HepG2 (cell line): ENCODE data around the gene ARHGEF16. TPM values are rescaled to one million over a fixed set of nuclear protein-coding genes. Genes with fewer than 3 reads are reported as not detected.

Experiments
- ARNTL ChIP-seq: sonication (generic); formaldehyde crosslinking; IDR thresholded peaks from 2 replicates; pipeline ENCODE4 v1.4.0; 2020; ENCODE audit warnings: mild to moderate bottlenecking, missing genetic modification reagents
- CCAR2 ChIP-seq: fragments of 200-400 bp; formaldehyde crosslinking; optimal IDR thresholded peaks from 2 replicates; pipeline ENCODE3; 2018; ENCODE audit warnings: low read depth, mild to moderate bottlenecking, low read length, moderate library complexity
- GMEB1 ChIP-seq: sonication (generic); formaldehyde crosslinking; IDR thresholded peaks from 2 replicates; pipeline ENCODE4 v1.5.1; 2020; ENCODE audit warnings: missing genetic modification reagents, mild to moderate bottlenecking, borderline replicate concordance
- GPBP1L1 ChIP-seq: sonication (generic); formaldehyde crosslinking; IDR thresholded peaks from 2 replicates; pipeline ENCODE4 v1.5.0; 2020; ENCODE audit warnings: mild to moderate bottlenecking, missing genetic modification reagents
- HIC2 ChIP-seq: sonication (generic); formaldehyde crosslinking; IDR thresholded peaks from 2 replicates; pipeline ENCODE4 v1.9.0; 2022; ENCODE audit warnings: low read depth, missing genetic modification reagents
- HNRNPH1 ChIP-seq: fragments of 200-400 bp; formaldehyde crosslinking; optimal IDR thresholded peaks from 2 replicates; pipeline ENCODE3; 2017; ENCODE audit warnings: mild to moderate bottlenecking, low read depth, low read length
- HOXA5 ChIP-seq: sonication (generic); formaldehyde crosslinking; IDR thresholded peaks from 2 replicates; pipeline ENCODE4 v1.4.0; 2020; ENCODE audit warnings: missing genetic modification reagents
- KAT8 ChIP-seq: IDR thresholded peaks from 2 replicates; pipeline ENCODE4 v1.6.1; 2016; ENCODE audit warnings: missing genetic modification reagents, missing compliant biosample characterization
- KLF12 ChIP-seq: sonication (generic); formaldehyde crosslinking; IDR thresholded peaks from 2 replicates; pipeline ENCODE4 v1.4.0; 2020; ENCODE audit warnings: missing genetic modification reagents, borderline replicate concordance
- LCORL ChIP-seq, 2 experiments: fragments of 450-650 bp in 1 of 2; sonication (generic) in 1 of 2; formaldehyde crosslinking in 1 of 2; IDR thresholded peaks; 2 replicates each; pipeline versions ENCODE4 v1.5.0 to v1.6.1; 2017 to 2020; ENCODE audit warnings: antibody characterized with exemption in 1 of 2, missing genetic modification reagents in 1 of 2
- REST ChIP-seq, 2 experiments: IDR thresholded peaks; 2 replicates each; pipeline ENCODE4 v1.6.1; 2011 to 2012; ENCODE audit warnings: low read length in 2 of 2, borderline replicate concordance in 1 of 2, low read depth in 1 of 2, mild to moderate bottlenecking in 1 of 2, moderate library complexity in 1 of 2
- XRCC5 ChIP-seq: fragments of 200-400 bp; formaldehyde crosslinking; optimal IDR thresholded peaks from 2 replicates; pipeline ENCODE3; 2017; ENCODE audit warnings: mild to moderate bottlenecking, low read length
- ZBTB20 ChIP-seq: sonication (generic); formaldehyde crosslinking; IDR thresholded peaks from 2 replicates; pipeline ENCODE4 v1.8.1; 2023; ENCODE audit warnings: missing genetic modification reagents, low read depth, mild to moderate bottlenecking, borderline replicate concordance
- ZBTB7A ChIP-seq: sonication (generic); formaldehyde crosslinking; IDR thresholded peaks from 2 replicates; pipeline ENCODE4 v1.8.0; 2022; ENCODE audit warnings: mild to moderate bottlenecking, missing genetic modification reagents
- ZFP1 ChIP-seq: IDR thresholded peaks from 2 replicates; pipeline ENCODE4 v1.6.1; 2016
- ZNF180 ChIP-seq: sonication (generic); formaldehyde crosslinking; IDR thresholded peaks from 2 replicates; pipeline ENCODE4 v1.4.0; 2020; ENCODE audit warnings: low read depth, missing genetic modification reagents, borderline replicate concordance
- ZNF225 ChIP-seq: sonication (generic); formaldehyde crosslinking; IDR thresholded peaks from 2 replicates; pipeline ENCODE4 v1.4.0; 2020; ENCODE audit warnings: mild to moderate bottlenecking, missing genetic modification reagents
- ZNF607 ChIP-seq: sonication (generic); formaldehyde crosslinking; IDR thresholded peaks from 2 replicates; pipeline ENCODE4 v1.5.1; 2020; ENCODE audit warnings: missing genetic modification reagents, mild to moderate bottlenecking, borderline replicate concordance
- ZNF75D ChIP-seq: sonication (generic); formaldehyde crosslinking; IDR thresholded peaks from 2 replicates; pipeline ENCODE4 v1.8.1; 2023; ENCODE audit warnings: missing genetic modification reagents, mild to moderate bottlenecking, borderline replicate concordance
- polyA plus RNA-seq, 8 experiments: library from polyadenylated mRNA; depleted of rRNA in 3 of 8; stranded (reverse) in 7 of 8; unstranded in 1 of 8; fragments of >200 nt; fragmentation: Illumina TruSeq in 4 of 8; extraction: Trizol in 4 of 8; gene quantifications; 2 replicates each; pipeline versions ENCODE4 v1.2.1 to v1.2.3, GENCODE V29; 2011 to 2016; ENCODE audit warnings: low read depth in 4 of 8, missing spikeins in 1 of 8, mixed read lengths in 1 of 8; ENCODE audit not compliant: insufficient read depth in 1 of 8
- total RNA-seq, 5 experiments: library from RNA; depleted of rRNA; stranded (reverse); fragments of >200 nt; fragmentation: Illumina TruSeq; extraction: Trizol; gene quantifications; 2 replicates each; pipeline ENCODE4 v1.2.3, GENCODE V29; 2016; ENCODE audit warnings: low read depth in 1 of 5

The ARHGEF16 gene
- total and polyA plus RNA-seq, 2 of the 13 experiments (the other 11 are each of a cell fraction or from before 2014, with no cell fraction given) = 20.3 to 39.9 TPM

GRCh38 chr1:3471356-3472087, 17.1 kb downstream of the ARHGEF16 start (continued):
- 0 out of 4 replicates have a peak, but pooled peaks of 1 of the 2 experiments have one; percentile 39 for TF ChIP-seq REST (IDR thresholded peaks at IDR 0.05; ENCODE audit: borderline replicate concordance in 1 of 2, low read depth in 1 of 2, low read length in 2 of 2)
- TF ChIP-seq GMEB1 (CRISPR knock-in tag) = peak; percentile 70
- no peak for TF ChIP-seq CCAR2
- peak; percentile 81 for TF ChIP-seq HIC2
- no peak for TF ChIP-seq ZNF75D (CRISPR knock-in tag)
- 0 out of 2 replicates have a peak, but pooled peaks have one; percentile 20 for TF ChIP-seq ZFP1 (CRISPR knock-in tag)
- peak; percentile 84; the same call in 1 of the 2 replicates for TF ChIP-seq ZBTB20
- no peak for TF ChIP-seq GPBP1L1 (CRISPR knock-in tag)
- TF ChIP-seq ARNTL (CRISPR knock-in tag) = 0 out of 2 replicates have a peak, but pooled peaks have one; percentile 32
- 0 out of 2 replicates have a peak, but pooled peaks have one; percentile 22 for TF ChIP-seq ZNF607 (CRISPR knock-in tag)
- peak; percentile 59 for TF ChIP-seq KAT8
- TF ChIP-seq ZNF180 (CRISPR knock-in tag) = no peak
- TF ChIP-seq ZBTB7A (CRISPR knock-in tag) = peak; percentile 23; the same call in 1 of the 2 replicates
- no peak for TF ChIP-seq LCORL (IDR thresholded peaks at IDR 0.05)
- peak; percentile 94 for TF ChIP-seq LCORL (CRISPR knock-in tag; IDR thresholded peaks at IDR 0.05)
- TF ChIP-seq HOXA5 = peak; percentile 74
- TF ChIP-seq ZNF225 = no peak; the same call in 1 of the 2 replicates
- peak; percentile 83 for TF ChIP-seq XRCC5
- TF ChIP-seq KLF12 (CRISPR knock-in tag) = peak; percentile 60; the same call in 1 of the 2 replicates
- no peak for TF ChIP-seq HNRNPH1
